Smooth muscle cell (in vitro differentiated cells): Measurements from ENCODE around the gene LDB3. TPM values are rescaled to one million over a fixed set of nuclear protein-coding genes. Genes with fewer than 3 reads are reported as not detected.

Source experiments
- DNase-seq: peaks from one replicate; lab custom pipeline; 2025; ENCODE audit not compliant: unreplicated experiment; lab: John Stamatoyannopoulos, UW
- H2AFZ ChIP-seq: fragments of 200-600 bp; sonication (generic); 2 replicates; pipeline ENCODE4 v1.6.0; 2016; ENCODE audit warnings: antibody characterized with exemption, low read depth, mild to moderate bottlenecking
- H3F3A ChIP-seq: fragments of 200-600 bp; sonication (generic); 2 replicates; pipeline ENCODE4 v1.6.0; 2017; ENCODE audit warnings: antibody characterized with exemption, low read depth
- H3K27ac ChIP-seq: fragments of 200-600 bp; sonication (generic); 2 replicates; pipeline ENCODE4 v1.5.1; 2016; ENCODE audit warnings: low read depth, mild to moderate bottlenecking
- H3K27me3 ChIP-seq: fragments of 200-600 bp; sonication (generic); 2 replicates; pipeline ENCODE4 v1.6.1; 2016; ENCODE audit warnings: low read depth, mild to moderate bottlenecking
- H3K36me3 ChIP-seq: fragments of 200-600 bp; sonication (generic); 2 replicates; pipeline ENCODE4 v1.5.1; 2016; ENCODE audit warnings: low read depth
- H3K4me1 ChIP-seq: fragments of 200-600 bp; sonication (generic); 2 replicates; pipeline ENCODE4 v1.5.1; 2016; ENCODE audit warnings: low read depth
- H3K4me2 ChIP-seq: fragments of 200-600 bp; sonication (generic); 2 replicates; pipeline ENCODE4 v1.6.0; 2016; ENCODE audit warnings: mild to moderate bottlenecking
- H3K4me3 ChIP-seq: fragments of 200-600 bp; sonication (generic); 2 replicates; pipeline ENCODE4 v1.5.1; 2016; ENCODE audit warnings: mild to moderate bottlenecking
- H3K79me2 ChIP-seq: fragments of 200-600 bp; sonication (generic); 2 replicates; pipeline ENCODE4 v1.6.0; 2016; ENCODE audit warnings: low read depth, mild to moderate bottlenecking
- H3K9ac ChIP-seq: fragments of 200-600 bp; sonication (generic); 2 replicates; pipeline ENCODE4 v1.6.0; 2016; ENCODE audit warnings: low read depth
- H3K9me3 ChIP-seq: fragments of 200-600 bp; sonication (generic); replicated peaks from 2 replicates; pipeline ENCODE4 v1.5.1; 2016; ENCODE audit warnings: low read depth
- H4K20me1 ChIP-seq: fragments of 200-600 bp; sonication (generic); 2 replicates; pipeline ENCODE4 v1.6.0; 2016; ENCODE audit warnings: low read depth
- CTCF ChIP-seq: fragments of 200-600 bp; sonication (generic); IDR thresholded peaks from 2 replicates; pipeline ENCODE4 v1.5.1; 2017; ENCODE audit warnings: borderline replicate concordance, mild to moderate bottlenecking, antibody characterized with exemption; ENCODE audit not compliant: insufficient read depth, poor library complexity, severe bottlenecking
- WGBS: methylation state at CpG from one replicate; pipeline ENCODE4 v1.1.7; 2016; ENCODE audit warnings: low lambda C conversion rate; 5-methylcytosine and 5-hydroxymethylcytosine counted together
- polyA plus RNA-seq: library from polyadenylated mRNA; unstranded; fragments of >200 nt; fragmentation: Nextera tagmentation; extraction: Ambion mirVana; gene quantifications from 2 replicates; pipeline ENCODE4 v1.2.1, GENCODE V29; 2016
- total RNA-seq: library from RNA; depleted of rRNA; stranded (reverse); fragments of >200 nt; gene quantifications from 2 replicates; pipeline ENCODE4 v1.2.3, GENCODE V29; 2014

Gene LDB3
- total and polyA plus RNA-seq, 2 experiments from 2014 or later, result 0.31 to 0.61 TPM

- Histone ChIP-seq H2AFZ (no peak overlapping the region), H4K20me1 (no peaks in the 10 kb centered on the region), H3K79me2 (no peaks in the 10 kb centered on the region), H3K4me3 (no peak overlapping the region), H3K4me2 (no peak overlapping the region), H3K9ac (no peak overlapping the region), H3K4me1 (peaks cover 9% of the 10 kb centered on the region), H3F3A (no peaks in the 10 kb centered on the region), H3K9me3 (no peaks in the 10 kb centered on the region), H3K27ac (no peak overlapping the region), H3K27me3 (no peaks in the 10 kb centered on the region), H3K36me3 (no peaks in the 10 kb centered on the region)
- TF ChIP-seq CTCF, result no peak
- DNase-seq, result no peak
- 89% methylated on average over 14 of the region's 14 CpGs for WGBS
Observed at GRCh38 chr10:86691333-86692022, 23.2 kb downstream of the LDB3 start.

GRCh38 chr10:86692023-86692514 is 23.8 kb downstream of the LDB3 start:
- H3K79me2 ChIP-seq, result no peaks in the 10 kb centered on the region
- H3K9ac ChIP-seq, result no peak overlapping the region
- no peaks in the 10 kb centered on the region for H3K36me3 ChIP-seq
- no peak for TF ChIP-seq CTCF
- no peaks in the 10 kb centered on the region for H3F3A ChIP-seq
- H3K27me3 ChIP-seq, result no peaks in the 10 kb centered on the region
- no peak overlapping the region for H3K4me2 ChIP-seq
- DNase-seq, result no peak
- H3K9me3 ChIP-seq, result no peaks in the 10 kb centered on the region
- no peaks in the 10 kb centered on the region for H4K20me1 ChIP-seq
- H2AFZ ChIP-seq, result no peak overlapping the region
- no peak overlapping the region for H3K4me3 ChIP-seq
- H3K4me1 ChIP-seq, result peaks cover 9% of the 10 kb centered on the region
- no peak overlapping the region for H3K27ac ChIP-seq
- 97% methylated on average over 8 of the region's 8 CpGs for WGBS

DNA sequence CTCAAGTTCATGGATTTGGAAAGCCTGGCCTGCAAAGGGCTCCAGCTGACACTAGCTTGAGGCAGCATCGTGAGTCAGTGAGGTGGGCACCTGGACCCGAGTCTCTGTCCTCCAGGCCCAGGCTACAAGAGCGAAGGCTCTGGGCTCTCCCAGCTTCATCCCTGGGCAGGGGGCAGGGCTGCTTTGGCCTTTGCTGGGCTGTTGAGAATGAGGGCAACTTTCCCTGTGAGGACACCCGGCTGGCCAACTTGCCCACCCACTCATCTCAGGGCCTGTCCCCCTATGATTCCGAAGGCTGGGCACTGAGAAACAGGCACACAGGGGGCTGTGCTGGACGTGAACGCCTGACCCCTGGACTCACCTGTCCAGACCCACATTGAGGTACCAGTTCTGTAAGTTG is 24.4 kb downstream of the LDB3 start:
- Histone ChIP-seq H3K4me1 (peaks cover 9% of the 10 kb centered on the region), H3K36me3 (no peaks in the 10 kb centered on the region), H3K79me2 (no peaks in the 10 kb centered on the region), H3F3A (no peaks in the 10 kb centered on the region), H2AFZ (no peak overlapping the region), H4K20me1 (no peaks in the 10 kb centered on the region), H3K9ac (no peak overlapping the region), H3K4me2 (no peak overlapping the region), H3K9me3 (no peaks in the 10 kb centered on the region), H3K27ac (no peak overlapping the region), H3K27me3 (no peaks in the 10 kb centered on the region), H3K4me3 (no peak overlapping the region)
- WGBS, result 98% methylated on average over 7 of the region's 7 CpGs
- TF ChIP-seq CTCF, result no peak
- DNase-seq, result no peak

DNA sequence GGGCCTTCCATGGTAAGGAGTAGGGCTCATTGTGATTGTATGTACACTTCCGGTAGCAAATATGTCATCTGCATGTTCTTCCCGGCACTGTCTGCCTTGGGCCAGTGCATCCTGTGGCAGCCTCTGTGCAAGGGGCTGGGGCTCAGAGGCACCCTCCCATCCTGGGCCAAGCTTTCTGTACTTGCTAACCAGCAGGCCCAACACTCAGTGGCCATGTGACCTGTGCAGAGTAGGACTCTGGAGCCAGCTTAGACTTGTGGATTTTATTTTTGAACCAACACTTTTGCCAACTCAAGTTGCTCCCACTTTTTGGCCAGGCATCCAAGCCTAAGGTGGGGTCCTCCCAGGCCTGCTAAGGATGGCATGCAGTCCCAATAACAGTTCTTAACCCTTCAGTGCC is 25.0 kb downstream of the LDB3 start:
- H2AFZ ChIP-seq, result peak overlapping the region; percentile 49
- no peaks in the 10 kb centered on the region for H3K36me3 ChIP-seq
- no peak overlapping the region for H3K27ac ChIP-seq
- H4K20me1 ChIP-seq, result no peaks in the 10 kb centered on the region
- no peak overlapping the region for H3K4me2 ChIP-seq
- H3K4me3 ChIP-seq, result no peak overlapping the region
- H3K27me3 ChIP-seq, result no peaks in the 10 kb centered on the region
- H3K9ac ChIP-seq, result no peak overlapping the region
- H3K4me1 ChIP-seq, result peaks cover 9% of the 10 kb centered on the region
- no peaks in the 10 kb centered on the region for H3K9me3 ChIP-seq
- TF ChIP-seq CTCF, result no peak
- no peaks in the 10 kb centered on the region for H3F3A ChIP-seq
- H3K79me2 ChIP-seq, result no peaks in the 10 kb centered on the region
- DNase-seq, result no peak
- WGBS, result 96% methylated on average over 2 of the region's 2 CpGs
